GM12878 (cell line): ENCODE results near the gene MYH10. TPM values are rescaled to one million over a fixed set of nuclear protein-coding genes. Genes with fewer than 3 reads are reported as not detected.

Experiments used
- ATAC-seq: fragments of 200-7000 bp; cut with Tn5 transposase; 3 replicates; pipeline ENCODE4 v1.9.1; 2020; ENCODE audit warnings: mild to moderate bottlenecking, moderate library complexity
- BruUV-seq: library from RNA; stranded (reverse); fragments of 400-500 nt; replicated peaks from 2 replicates; lab custom pipeline; 2021; lab: Mats Ljungman, UMichigan
- CTCF ChIA-PET: fragments of 300-600 bp; sonication (Branson Sonifier 250); formaldehyde crosslinking; extraction: SDS; loops from one replicate; lab custom pipeline; 2021; ENCODE audit warnings: inconsistent platforms; lab: Yijun Ruan, JAX
- POLR2A ChIA-PET: fragments of 350-600 bp; formaldehyde crosslinking; extraction: SDS; loops from one replicate; lab custom pipeline; 2021; ENCODE audit warnings: inconsistent platforms; lab: Charles Lee
- RAD21 ChIA-PET: fragments of 300-600 bp; sonication (Branson Sonifier 250); formaldehyde crosslinking; loops from one replicate; lab custom pipeline; 2023; ENCODE audit warnings: antibody characterized with exemption; ENCODE audit not compliant: unreplicated experiment; lab: Charles Lee
- SMC1A ChIA-PET: fragments of 300-600 bp; sonication (Branson Sonifier 250); formaldehyde crosslinking; loops from one replicate; lab custom pipeline; 2023; ENCODE audit not compliant: unreplicated experiment, uncharacterized antibody; lab: Charles Lee
- DNase-seq: peaks from one replicate; pipeline ENCODE4 v3.0.0-alpha.2; 2011; ENCODE audit warnings: low read depth, low spot score
- FAIRE-seq: peaks from 3 replicates; lab custom pipeline; 2011; peaks lifted over from hg19 to GRCh38; lab: Jason Lieb, UNC
- H2AFZ ChIP-seq: 2 replicates; pipeline ENCODE4 v1.6.0; 2011; ENCODE audit warnings: low read depth, low read length, control low read depth; ENCODE audit not compliant: control insufficient read depth
- H3K27ac ChIP-seq: 2 replicates; pipeline ENCODE4 v1.5.1; 2011; ENCODE audit warnings: control low read depth; ENCODE audit not compliant: control insufficient read depth, insufficient read depth
- H3K27me3 ChIP-seq, 2 experiments: replicated peaks in 1 of 2; 2 replicates each; pipeline versions ENCODE4 v1.6.0 to v1.6.1; 2011; ENCODE audit warnings: low read length in 1 of 2; ENCODE audit not compliant: control insufficient read depth in 2 of 2, insufficient read depth in 2 of 2
- H3K36me3 ChIP-seq, 2 experiments: 2 replicates each; pipeline ENCODE4 v1.5.1; 2011; ENCODE audit warnings: low read length in 1 of 2; ENCODE audit not compliant: control insufficient read depth in 2 of 2, insufficient read depth in 2 of 2
- H3K4me1 ChIP-seq: 2 replicates; pipeline ENCODE4 v1.6.1; 2011; ENCODE audit warnings: mild to moderate bottlenecking, low read length, moderate library complexity, mixed read lengths; ENCODE audit not compliant: control insufficient read depth, insufficient read depth
- H3K4me2 ChIP-seq: 2 replicates; pipeline ENCODE4 v1.6.0; 2011; ENCODE audit warnings: control low read depth; ENCODE audit not compliant: control insufficient read depth, insufficient read depth
- H3K4me3 ChIP-seq: fragments of 200-600 bp; sonication (generic); 2 replicates; pipeline ENCODE4 v1.5.1; 2016
- H3K79me2 ChIP-seq: 2 replicates; pipeline ENCODE4 v1.6.0; 2011; ENCODE audit warnings: low read length; ENCODE audit not compliant: control insufficient read depth, insufficient read depth
- H3K9ac ChIP-seq: 2 replicates; pipeline ENCODE4 v1.8.0; 2011; ENCODE audit warnings: low read length, control low read depth, mixed read lengths; ENCODE audit not compliant: control insufficient read depth, insufficient read depth
- H3K9me3 ChIP-seq: replicated peaks from 3 replicates; pipeline ENCODE4 v1.5.1; 2011; ENCODE audit warnings: mild to moderate bottlenecking, low read length; ENCODE audit not compliant: control insufficient read depth, insufficient read depth
- H4K20me1 ChIP-seq: 2 replicates; pipeline ENCODE4 v1.6.0; 2011; ENCODE audit not compliant: control insufficient read depth, insufficient read depth
- CTCF ChIP-seq, 3 experiments: IDR thresholded peaks in 2 of 3; conservative IDR thresholded peaks in 1 of 3; 2 replicates each; pipeline ENCODE4 v1.5.1; 2011; ENCODE audit warnings: low read depth in 3 of 3, low read length in 3 of 3, mild to moderate bottlenecking in 3 of 3, control low read depth in 2 of 3, moderate library complexity in 2 of 3, inconsistent platforms in 1 of 3, mixed read lengths in 1 of 3; ENCODE audit not compliant: control insufficient read depth in 2 of 3, insufficient read depth in 1 of 3; ENCODE audit errors: extremely low read depth in 1 of 3
- E2F8 ChIP-seq: fragments of 450-650 bp; IDR thresholded peaks from 2 replicates; pipeline ENCODE4 v1.6.1; 2018; ENCODE audit warnings: mild to moderate bottlenecking, low read depth, moderate library complexity; ENCODE audit not compliant: partially characterized antibody
- ESRRA ChIP-seq: IDR thresholded peaks from 2 replicates; pipeline ENCODE4 v1.6.1; 2012; ENCODE audit warnings: mild to moderate bottlenecking, low read length, improper control_type of control experiment
- MXI1 ChIP-seq: fragments of 150-350 bp; IDR thresholded peaks from 2 replicates; pipeline ENCODE4 v1.6.1; 2011; ENCODE audit warnings: low read depth, mild to moderate bottlenecking, inconsistent platforms, low read length, improper control_type of control experiment
- WGBS: methylation state at CpG from one replicate; pipeline ENCODE4 v1.1.6; 2016; ENCODE audit warnings: low lambda C conversion rate; ENCODE audit not compliant: insufficient replicate concordance, insufficient coverage; ENCODE audit errors: missing lambda C conversion rate; 5-methylcytosine and 5-hydroxymethylcytosine counted together
- in situ Hi-C: fragments of 300-500 bp; cut with MboI; formaldehyde crosslinking; loops from 9 replicates; pipeline ENCODE4 v1.14.3; 2018; ENCODE audit warnings: mixed read lengths
- intact Hi-C: fragments of 100-400 bp; cut with micrococcal nuclease; formaldehyde crosslinking; loops from one replicate; pipeline ENCODE4 v1.14.2; 2022; ENCODE audit not compliant: unreplicated experiment
- polyA plus RNA-seq, 11 experiments: library from polyadenylated mRNA; depleted of rRNA in 4 of 11; unstranded in 6 of 11; stranded (reverse) in 5 of 11; fragments of >200 nt; fragmentation: Nextera tagmentation in 4 of 11; fragmentation: Illumina TruSeq in 1 of 11; extraction: Ambion mirVana in 4 of 11; extraction: Trizol in 1 of 11; gene quantifications; 1 replicate in 1 of 11; 2 replicates in 10 of 11; pipeline versions ENCODE4 v1.2.1 to v1.2.3, GENCODE V29; 2011 to 2016; ENCODE audit warnings: inconsistent platforms in 2 of 11, missing spikeins in 2 of 11, low read depth in 1 of 11
- total RNA-seq, 4 experiments: library from RNA; depleted of rRNA in 3 of 4; stranded (reverse); fragments of >200 nt in 3 of 4; fragmentation: Illumina TruSeq in 1 of 4; extraction: Trizol in 1 of 4; gene quantifications; 2 replicates each; pipeline versions ENCODE4 v1.2.1 to v1.2.3, GENCODE V29; 2013 to 2021

Gene MYH10
- total and polyA plus RNA-seq, 10 of the 15 experiments (the other 5 are each of a cell fraction or from before 2014, with no cell fraction given), result 0.33 to 7.1 (median 1.0) TPM

- no TSS peak for BruUV-seq
- POLR2A ChIA-PET, result no interaction called here
- no peaks in the 10 kb centered on the region for H3K79me2 ChIP-seq
Observed at GRCh38 chr17:8606401-8606800, 24.1 kb downstream of the MYH10 start.

More at GRCh38 chr17:8606401-8606800, 24.1 kb downstream of the MYH10 start:
- no peak overlapping the region for H3K27ac ChIP-seq
- RAD21 ChIA-PET, result no interaction called here
- no peak overlapping the region for H2AFZ ChIP-seq
- DNase-seq (no peak), ATAC-seq (no peak), FAIRE-seq (no peak)
- H3K27me3 ChIP-seq, result no peaks in the 10 kb centered on the region
- no peak overlapping the region for H3K9ac ChIP-seq
- H3K36me3 ChIP-seq, result no peaks in the 10 kb centered on the region
- no peak for TF ChIP-seq ESRRA
- no peak for TF ChIP-seq MXI1
- no peak for TF ChIP-seq E2F8
- TF ChIP-seq CTCF (IDR thresholded peaks at IDR 0.05 in 2 of 3, conservative IDR thresholded peaks at IDR 0.05 in 1 of 3; ENCODE audit: control insufficient read depth in 2 of 3, extremely low read depth in 1 of 3, insufficient read depth in 1 of 3, low read depth in 3 of 3, low read length in 3 of 3), result no peak
- CTCF ChIA-PET, result no interaction called here
- SMC1A ChIA-PET, result no interaction called here
- in situ Hi-C loops (no loop called here), intact Hi-C loops (no loop called here)
- no peak overlapping the region for H3K4me3 ChIP-seq
- WGBS, result 5% methylated on average over 3 of the region's 3 CpGs
- H3K4me1 ChIP-seq, result no peaks in the 10 kb centered on the region
- no peak overlapping the region for H3K4me2 ChIP-seq
- H3K9me3 ChIP-seq, result no peaks in the 10 kb centered on the region
- H4K20me1 ChIP-seq, result no peaks in the 10 kb centered on the region
